H1 (cell line): ENCODE results near the gene PPP1R12B. TPM values are rescaled to one million over a fixed set of nuclear protein-coding genes. Genes with fewer than 3 reads are reported as not detected.

Source experiments
- NRF1 ChIP-seq: IDR thresholded peaks from 2 replicates; pipeline ENCODE4 v1.6.1; 2011; ENCODE audit warnings: mild to moderate bottlenecking, low read depth, low read length, improper control_type of control experiment
- TAF1 ChIP-seq: IDR thresholded peaks from 2 replicates; pipeline ENCODE4 v1.6.1; 2011; ENCODE audit warnings: mild to moderate bottlenecking, low read depth, low read length
- polyA plus RNA-seq, 7 experiments: library from polyadenylated mRNA; depleted of rRNA in 3 of 7; stranded (reverse) in 5 of 7; unstranded in 2 of 7; fragments of >200 nt in 5 of 7; fragments of 200-250 nt in 2 of 7; gene quantifications; 1 replicate in 5 of 7; 2 replicates in 1 of 7; 4 replicates in 1 of 7; pipeline versions ENCODE4 v1.2.1 to v1.2.3, GENCODE V29; 2011 to 2013; ENCODE audit warnings: missing spikeins in 2 of 7, mixed read lengths in 2 of 7
- total RNA-seq: library from RNA; stranded (reverse); fragmentation: NEBNext Ultra II Directional; extraction: Animal tissue kit (Norgen Biotek cat#: 25700); gene quantifications from 2 replicates; pipeline ENCODE4 v1.2.1, GENCODE V29; 2021

The PPP1R12B gene
- total and polyA plus RNA-seq, 2 of the 8 experiments (the other 6 are each of a cell fraction or from before 2014, with no cell fraction given), result 7.9 to 18.7 TPM

DNA sequence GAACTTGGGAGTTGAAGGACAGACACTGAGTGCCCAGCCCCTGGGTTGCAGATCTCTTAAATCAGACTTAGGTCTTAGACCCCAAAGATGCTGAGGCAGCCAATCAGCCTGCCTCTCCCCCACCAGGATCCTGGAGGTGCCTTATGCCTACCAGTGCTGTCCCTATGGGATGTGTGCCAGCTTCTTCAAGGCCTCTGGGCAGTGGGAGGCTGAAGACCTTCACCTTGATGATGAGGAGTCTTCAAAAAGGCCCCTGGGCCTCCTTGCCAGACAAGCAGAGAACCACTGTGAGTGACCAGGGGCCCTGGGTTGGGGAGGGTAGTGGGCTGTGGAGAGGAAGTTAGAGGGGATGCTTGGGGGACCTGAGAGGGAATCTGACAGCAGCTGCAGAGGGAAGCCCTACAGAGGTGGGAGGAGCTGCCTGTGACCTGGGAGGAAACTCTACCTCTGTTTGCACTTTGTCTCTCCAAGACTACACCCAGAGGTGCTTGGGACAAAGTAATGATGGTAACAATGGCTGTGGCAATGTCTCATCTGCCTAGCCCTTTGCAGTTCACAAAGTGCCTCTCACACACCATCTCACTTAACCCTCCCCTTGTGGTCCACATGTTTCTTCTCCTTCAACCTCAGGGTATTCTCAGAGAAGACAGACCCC is 38.3 kb upstream of the PPP1R12B start (continued):
- no peak for TF ChIP-seq NRF1
- TF ChIP-seq TAF1, result no peak
- TF ChIP-seq, all 59 proteins: peak for 0
